Measurements from ENCODE around the gene CALML3. TPM values are rescaled to one million over a fixed set of nuclear protein-coding genes. Genes with fewer than 3 reads are reported as not detected.

CALML3 gene
- total and polyA plus RNA-seq, 2 of the 13 experiments (the other 11 are each of a cell fraction or from before 2014, with no cell fraction given): not detected

DNA sequence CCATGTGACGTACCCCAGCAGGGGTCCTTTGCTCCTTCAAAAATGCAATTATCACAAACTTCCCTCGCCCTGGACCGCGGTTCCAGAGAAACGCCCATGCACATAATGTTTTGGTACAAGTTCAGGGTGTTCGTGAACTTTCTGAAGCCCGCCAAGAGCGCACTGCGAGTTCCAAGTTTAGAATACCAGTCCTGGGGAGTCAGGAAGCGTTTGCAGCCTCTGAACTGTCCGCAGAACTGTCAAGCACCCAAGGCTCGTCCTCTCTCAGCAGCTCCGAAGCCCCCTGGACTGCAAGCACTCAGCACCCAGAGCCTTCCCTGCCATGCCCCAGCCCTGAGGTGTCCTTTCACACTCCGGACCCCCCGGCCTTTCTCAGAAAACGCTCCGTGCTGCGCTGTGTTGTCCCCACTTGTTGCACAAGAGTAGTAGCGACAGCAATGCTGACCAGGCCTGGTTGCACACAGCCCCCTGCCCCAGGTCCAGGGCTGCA lies 30.3 kb downstream of the CALML3 start:
- Histone ChIP-seq H3K4me1 (ENCODE audit: insufficient read depth, low read length) (peaks cover 87% of the 10 kb centered on the region), H2AFZ (ENCODE audit: low read length) (no peak overlapping the region), H3K9ac (ENCODE audit: insufficient read depth, low read depth, low read length) (no peak overlapping the region), H3K36me3 (replicated peaks in 1 of 2; ENCODE audit: control insufficient read depth in 1 of 2, insufficient read depth in 2 of 2, low read length in 2 of 2) (no peaks in the 10 kb centered on the region), H4K20me1 (ENCODE audit: insufficient read depth, low read length) (no peaks in the 10 kb centered on the region), H3K79me2 (ENCODE audit: insufficient read depth, low read length) (no peaks in the 10 kb centered on the region), H3K4me2 (ENCODE audit: low read depth, low read length) (no peak overlapping the region; the same call in 1 of the 2 replicates), H3K4me3 (replicated peaks in 1 of 3; ENCODE audit: insufficient read depth in 1 of 3, low read depth in 2 of 3, low read length in 3 of 3) (no peak overlapping the region), H3K27ac (ENCODE audit: extremely low read length, insufficient read depth, low read length) (peak overlapping the region; percentile 68), H3K27me3 (ENCODE audit: control insufficient read depth in 1 of 2, insufficient read depth in 2 of 2, low read length in 2 of 2) (no peaks in the 10 kb centered on the region), H3K9me3 (ENCODE audit: low read length) (no peaks in the 10 kb centered on the region)
- intact Hi-C loops (cut with micrococcal nuclease; ENCODE audit: unreplicated experiment): no loop called here
- DNase-seq (ENCODE audit: low spot score) (no peak), FAIRE-seq (no peak), ATAC-seq (no peak)
- in situ Hi-C loops (cut with HindIII; ENCODE audit: extremely low pct_ligation_motif_present, low pct_unique_long_range_greater_than_20kb): no loop called here
- CTCF ChIA-PET (ENCODE audit: low intra/inter-chr PET ratio, low total read pairs): no interaction called here
- TF ChIP-seq BRD4 (CRISPR knock-in tag; IDR thresholded peaks at IDR 0.05): peak; percentile 15; the same call in 1 of the 2 replicates
- TF ChIP-seq, protein P1, sequence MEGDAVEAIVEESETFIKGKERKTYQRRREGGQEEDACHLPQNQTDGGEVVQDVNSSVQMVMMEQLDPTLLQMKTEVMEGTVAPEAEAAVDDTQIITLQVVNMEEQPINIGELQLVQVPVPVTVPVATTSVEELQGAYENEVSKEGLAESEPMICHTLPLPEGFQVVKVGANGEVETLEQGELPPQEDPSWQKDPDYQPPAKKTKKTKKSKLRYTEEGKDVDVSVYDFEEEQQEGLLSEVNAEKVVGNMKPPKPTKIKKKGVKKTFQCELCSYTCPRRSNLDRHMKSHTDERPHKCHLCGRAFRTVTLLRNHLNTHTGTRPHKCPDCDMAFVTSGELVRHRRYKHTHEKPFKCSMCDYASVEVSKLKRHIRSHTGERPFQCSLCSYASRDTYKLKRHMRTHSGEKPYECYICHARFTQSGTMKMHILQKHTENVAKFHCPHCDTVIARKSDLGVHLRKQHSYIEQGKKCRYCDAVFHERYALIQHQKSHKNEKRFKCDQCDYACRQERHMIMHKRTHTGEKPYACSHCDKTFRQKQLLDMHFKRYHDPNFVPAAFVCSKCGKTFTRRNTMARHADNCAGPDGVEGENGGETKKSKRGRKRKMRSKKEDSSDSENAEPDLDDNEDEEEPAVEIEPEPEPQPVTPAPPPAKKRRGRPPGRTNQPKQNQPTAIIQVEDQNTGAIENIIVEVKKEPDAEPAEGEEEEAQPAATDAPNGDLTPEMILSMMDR (CRISPR knock-in tag; IDR thresholded peaks at IDR 0.05): no peak
- WGBS (ENCODE audit: low lambda C conversion rate): 99% methylated on average over 15 of the region's 19 CpGs
- POLR2A ChIA-PET: interaction anchor here (1.0 to 2.1 kb wide), 8 partner anchors 13 to 108 kb away, joined by 3 to 11 read pairs (median 4); no protein-coding TSS in a partner anchor
- BruUV-seq (replicated peaks): no TSS peak

DNA sequence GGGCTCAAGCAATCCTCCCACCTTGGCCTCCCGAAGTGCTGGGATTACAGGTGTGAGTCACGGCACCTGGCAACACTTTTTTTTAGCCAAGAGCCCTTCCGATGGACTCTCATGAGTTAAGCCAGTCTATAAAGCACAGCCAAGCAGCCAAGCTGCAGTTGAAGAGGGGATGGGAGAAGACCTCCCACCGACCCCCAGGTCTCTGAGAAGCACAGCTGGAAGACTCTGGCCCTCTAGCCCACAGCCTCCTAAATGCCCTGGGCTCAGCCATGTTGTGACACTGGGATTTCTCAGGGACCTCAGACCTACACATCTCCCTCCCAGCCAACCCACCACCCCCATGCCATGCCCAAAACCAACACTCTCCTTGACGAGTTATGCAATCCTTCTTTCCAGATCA lies 31.1 kb downstream of the CALML3 start:
- in situ Hi-C loops (cut with HindIII; ENCODE audit: extremely low pct_ligation_motif_present, low pct_unique_long_range_greater_than_20kb): no loop called here
- no TSS peak for BruUV-seq (replicated peaks)
- H3K4me3 ChIP-seq (replicated peaks in 1 of 3; ENCODE audit: insufficient read depth in 1 of 3, low read depth in 2 of 3, low read length in 3 of 3): no peak overlapping the region
- no peaks in the 10 kb centered on the region for H3K9me3 ChIP-seq (ENCODE audit: low read length)
- peaks cover 87% of the 10 kb centered on the region for H3K4me1 ChIP-seq (ENCODE audit: insufficient read depth, low read length)
- FAIRE-seq: no peak
- H3K36me3 ChIP-seq (replicated peaks in 1 of 2; ENCODE audit: control insufficient read depth in 1 of 2, insufficient read depth in 2 of 2, low read length in 2 of 2): no peaks in the 10 kb centered on the region
- no peak for DNase-seq (ENCODE audit: low spot score)
- intact Hi-C loops (cut with micrococcal nuclease; ENCODE audit: unreplicated experiment): no loop called here
- ATAC-seq: no peak
- no peaks in the 10 kb centered on the region for H4K20me1 ChIP-seq (ENCODE audit: insufficient read depth, low read length)
- no peak overlapping the region for H3K9ac ChIP-seq (ENCODE audit: insufficient read depth, low read depth, low read length)
- H3K79me2 ChIP-seq (ENCODE audit: insufficient read depth, low read length): no peaks in the 10 kb centered on the region
- no peaks in the 10 kb centered on the region for H3K27me3 ChIP-seq (ENCODE audit: control insufficient read depth in 1 of 2, insufficient read depth in 2 of 2, low read length in 2 of 2)
- ChIA-PET POLR2A (no interaction called here), CTCF (ENCODE audit: low intra/inter-chr PET ratio, low total read pairs) (no interaction called here)
- WGBS (ENCODE audit: low lambda C conversion rate): 96% methylated on average over 5 of the region's 5 CpGs
- no peak overlapping the region for H3K4me2 ChIP-seq (ENCODE audit: low read depth, low read length)
- H2AFZ ChIP-seq (ENCODE audit: low read length): no peak overlapping the region
- H3K27ac ChIP-seq (ENCODE audit: extremely low read length, insufficient read depth, low read length): no peak overlapping the region
- TF ChIP-seq AHR (CRISPR knock-in tag; IDR thresholded peaks at IDR 0.05): no peak
- no peak for TF ChIP-seq FOXJ3 (CRISPR knock-in tag; IDR thresholded peaks at IDR 0.05; ENCODE audit: borderline replicate concordance)
- TF ChIP-seq HDAC6 (IDR thresholded peaks at IDR 0.05; ENCODE audit: low read depth, low read length): no peak
- TF ChIP-seq ZMYM4 (CRISPR knock-in tag; IDR thresholded peaks at IDR 0.05): no peak
- no peak for TF ChIP-seq ZNF138 (CRISPR knock-in tag; IDR thresholded peaks at IDR 0.05; ENCODE audit: low read depth)
- TF ChIP-seq ATF7 (IDR thresholded peaks at IDR 0.05): no peak
- no peak for TF ChIP-seq ATF7 (CRISPR knock-in tag; IDR thresholded peaks at IDR 0.05)
- TF ChIP-seq ZFYVE20 (CRISPR knock-in tag; IDR thresholded peaks at IDR 0.05; ENCODE audit: borderline replicate concordance, low read depth): no peak
- no peak for TF ChIP-seq MED8 (CRISPR knock-in tag; IDR thresholded peaks at IDR 0.05; ENCODE audit: insufficient replicate concordance)
- no peak for TF ChIP-seq ZFY (CRISPR knock-in tag; IDR thresholded peaks at IDR 0.05)
- TF ChIP-seq FOXM1 (CRISPR knock-in tag; IDR thresholded peaks at IDR 0.05): no peak
- TF ChIP-seq MED1 (CRISPR knock-in tag; IDR thresholded peaks at IDR 0.05): no peak
- TF ChIP-seq KMT2A (CRISPR knock-in tag; IDR thresholded peaks at IDR 0.05): no peak
- no peak for TF ChIP-seq ZBTB33 (CRISPR knock-in tag; IDR thresholded peaks at IDR 0.05)
- TF ChIP-seq EEA1 (CRISPR knock-in tag; IDR thresholded peaks at IDR 0.05; ENCODE audit: borderline replicate concordance): no peak

Measured in HepG2 (cell line).